ENCODE measurements around the gene ROBO1.

GRCh38 chr3:79690072-79690471 is 77.7 kb downstream of the ROBO1 start:
- TF ChIP-seq POLR2AphosphoS5 (IDR thresholded peaks at IDR 0.05; ENCODE audit: borderline replicate concordance, low read depth, low read length) (no peak), EZH2 (IDR thresholded peaks at IDR 0.05) (no peak)

Measured in SK-N-MC (cell line).